Measurements from ENCODE around the gene PARD3. TPM values are rescaled to one million over a fixed set of nuclear protein-coding genes. Genes with fewer than 3 reads are reported as not detected.

PARD3 gene
- total RNA-seq, 1 donor from 2014 or later = 58.7 TPM

- H3K27me3 Mint-ChIP-seq (ENCODE audit: insufficient read depth, low read depth) = no peaks in the 10 kb centered on the region
- DNase-seq (ENCODE audit: low spot score) = no peak
These were observed 475.1 kb downstream of the PARD3 start for GRCh38 chr10:34339816-34340553.

DNA sequence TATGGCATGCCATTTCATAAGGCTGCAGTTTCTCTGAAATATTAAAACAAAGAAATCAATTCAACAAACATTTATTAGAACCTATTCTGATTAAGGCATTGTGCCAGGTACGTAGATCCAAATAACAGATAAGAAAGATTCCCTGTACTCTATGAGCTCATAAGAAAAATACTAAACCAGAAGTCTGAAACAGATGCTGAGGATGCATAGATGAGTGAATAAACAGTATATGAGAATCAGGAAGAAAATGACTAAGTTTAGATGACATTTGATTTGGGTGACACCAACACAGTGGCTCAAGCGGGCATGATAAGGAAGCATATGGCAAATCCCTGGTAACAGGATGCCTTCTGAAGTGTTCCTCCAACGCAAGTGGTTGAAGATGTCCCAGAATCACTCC, 477.2 kb downstream of the PARD3 start:
- Mint-ChIP-seq H3K4me1 (peaks cover 12% of the 10 kb centered on the region), H3K36me3 (peaks cover 9% of the 10 kb centered on the region), H3K9me3 (no peaks in the 10 kb centered on the region), H3K4me3 (no peak overlapping the region), H3K27me3 (ENCODE audit: insufficient read depth, low read depth) (no peaks in the 10 kb centered on the region), H3K27ac (no peak overlapping the region)
- Histone ChIP-seq H3K27ac (no peak overlapping the region), H3K9ac (no peak overlapping the region), H3K4me1 (no peaks in the 10 kb centered on the region), H3K27me3 (no peaks in the 10 kb centered on the region), H3K4me3 (no peak overlapping the region), H3K4me2 (no peak overlapping the region), H3K79me2 (ENCODE audit: low read depth) (no peaks in the 10 kb centered on the region), H3F3A (ENCODE audit: low read depth) (no peaks in the 10 kb centered on the region), H3K36me3 (no peaks in the 10 kb centered on the region), H2AFZ (replicated peaks) (no peak overlapping the region), H4K20me1 (ENCODE audit: low read depth) (no peaks in the 10 kb centered on the region), H3K9me3 (ENCODE audit: low read depth) (no peaks in the 10 kb centered on the region)
- no peak for TF ChIP-seq EZH2phosphoT487 (IDR thresholded peaks at IDR 0.05)
- no peak for TF ChIP-seq EZH2 (IDR thresholded peaks at IDR 0.05)
- TF ChIP-seq, protein P1, sequence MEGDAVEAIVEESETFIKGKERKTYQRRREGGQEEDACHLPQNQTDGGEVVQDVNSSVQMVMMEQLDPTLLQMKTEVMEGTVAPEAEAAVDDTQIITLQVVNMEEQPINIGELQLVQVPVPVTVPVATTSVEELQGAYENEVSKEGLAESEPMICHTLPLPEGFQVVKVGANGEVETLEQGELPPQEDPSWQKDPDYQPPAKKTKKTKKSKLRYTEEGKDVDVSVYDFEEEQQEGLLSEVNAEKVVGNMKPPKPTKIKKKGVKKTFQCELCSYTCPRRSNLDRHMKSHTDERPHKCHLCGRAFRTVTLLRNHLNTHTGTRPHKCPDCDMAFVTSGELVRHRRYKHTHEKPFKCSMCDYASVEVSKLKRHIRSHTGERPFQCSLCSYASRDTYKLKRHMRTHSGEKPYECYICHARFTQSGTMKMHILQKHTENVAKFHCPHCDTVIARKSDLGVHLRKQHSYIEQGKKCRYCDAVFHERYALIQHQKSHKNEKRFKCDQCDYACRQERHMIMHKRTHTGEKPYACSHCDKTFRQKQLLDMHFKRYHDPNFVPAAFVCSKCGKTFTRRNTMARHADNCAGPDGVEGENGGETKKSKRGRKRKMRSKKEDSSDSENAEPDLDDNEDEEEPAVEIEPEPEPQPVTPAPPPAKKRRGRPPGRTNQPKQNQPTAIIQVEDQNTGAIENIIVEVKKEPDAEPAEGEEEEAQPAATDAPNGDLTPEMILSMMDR (IDR thresholded peaks at IDR 0.05) = no peak
- DNase-seq (ENCODE audit: low spot score) = no peak

More at GRCh38 chr10:34339816-34340553, 475.1 kb downstream of the PARD3 start:
- Histone ChIP-seq H3K4me2 (no peak overlapping the region), H3K27me3 (no peaks in the 10 kb centered on the region), H3K9ac (no peak overlapping the region), H3K36me3 (no peaks in the 10 kb centered on the region), H3F3A (ENCODE audit: low read depth) (no peaks in the 10 kb centered on the region), H3K9me3 (ENCODE audit: low read depth) (no peaks in the 10 kb centered on the region), H3K4me1 (peaks cover 3% of the 10 kb centered on the region), H4K20me1 (ENCODE audit: low read depth) (no peaks in the 10 kb centered on the region), H2AFZ (replicated peaks) (no peak overlapping the region), H3K27ac (no peak overlapping the region), H3K79me2 (ENCODE audit: low read depth) (no peaks in the 10 kb centered on the region), H3K4me3 (no peak overlapping the region)
- H3K4me1 Mint-ChIP-seq = peaks cover 12% of the 10 kb centered on the region
- no peak overlapping the region for H3K4me3 Mint-ChIP-seq
- no peaks in the 10 kb centered on the region for H3K9me3 Mint-ChIP-seq
- TF ChIP-seq EZH2phosphoT487 (IDR thresholded peaks at IDR 0.05) (no peak), EZH2 (IDR thresholded peaks at IDR 0.05) (no peak)
- TF ChIP-seq, protein P1 (IDR thresholded peaks at IDR 0.05) = no peak
- H3K36me3 Mint-ChIP-seq = peaks cover 9% of the 10 kb centered on the region
- H3K27ac Mint-ChIP-seq = no peak overlapping the region

GRCh38 chr10:34335960-34336690, 479.0 kb downstream of the PARD3 start:
- Histone ChIP-seq H3K36me3 (no peaks in the 10 kb centered on the region), H2AFZ (replicated peaks) (no peak overlapping the region), H3K9me3 (ENCODE audit: low read depth) (no peaks in the 10 kb centered on the region), H3K4me1 (no peaks in the 10 kb centered on the region), H3K4me3 (no peak overlapping the region), H3K27me3 (no peaks in the 10 kb centered on the region), H3K27ac (no peak overlapping the region), H3K9ac (no peak overlapping the region), H4K20me1 (ENCODE audit: low read depth) (no peaks in the 10 kb centered on the region), H3K79me2 (ENCODE audit: low read depth) (no peaks in the 10 kb centered on the region), H3F3A (ENCODE audit: low read depth) (no peaks in the 10 kb centered on the region), H3K4me2 (no peak overlapping the region)
- DNase-seq (ENCODE audit: low spot score) = no peak
- no peaks in the 10 kb centered on the region for H3K9me3 Mint-ChIP-seq
- no peak overlapping the region for H3K4me3 Mint-ChIP-seq
- no peaks in the 10 kb centered on the region for H3K27me3 Mint-ChIP-seq (ENCODE audit: insufficient read depth, low read depth)
- H3K36me3 Mint-ChIP-seq = peaks cover 17% of the 10 kb centered on the region
- TF ChIP-seq, protein P1 (IDR thresholded peaks at IDR 0.05) = no peak
- TF ChIP-seq EZH2 (IDR thresholded peaks at IDR 0.05) (no peak), EZH2phosphoT487 (IDR thresholded peaks at IDR 0.05) (no peak)
- H3K4me1 Mint-ChIP-seq = peaks cover 12% of the 10 kb centered on the region
- no peak overlapping the region for H3K27ac Mint-ChIP-seq

Measured in neural progenitor cell (in vitro differentiated cells).